OCI-M2 (cell line): ENCODE measurements around the gene MAN2C1.
"Not testable (repeated sequence)": the region's sequence is repeated elsewhere in the genome, so short reads cannot be mapped to it uniquely, and the experiment has no call there.

Experiments
- DNase-seq: peaks from one replicate; lab custom pipeline; 2025; ENCODE audit not compliant: unreplicated experiment; lab: John Stamatoyannopoulos, UW

The MAN2C1 gene

DNA sequence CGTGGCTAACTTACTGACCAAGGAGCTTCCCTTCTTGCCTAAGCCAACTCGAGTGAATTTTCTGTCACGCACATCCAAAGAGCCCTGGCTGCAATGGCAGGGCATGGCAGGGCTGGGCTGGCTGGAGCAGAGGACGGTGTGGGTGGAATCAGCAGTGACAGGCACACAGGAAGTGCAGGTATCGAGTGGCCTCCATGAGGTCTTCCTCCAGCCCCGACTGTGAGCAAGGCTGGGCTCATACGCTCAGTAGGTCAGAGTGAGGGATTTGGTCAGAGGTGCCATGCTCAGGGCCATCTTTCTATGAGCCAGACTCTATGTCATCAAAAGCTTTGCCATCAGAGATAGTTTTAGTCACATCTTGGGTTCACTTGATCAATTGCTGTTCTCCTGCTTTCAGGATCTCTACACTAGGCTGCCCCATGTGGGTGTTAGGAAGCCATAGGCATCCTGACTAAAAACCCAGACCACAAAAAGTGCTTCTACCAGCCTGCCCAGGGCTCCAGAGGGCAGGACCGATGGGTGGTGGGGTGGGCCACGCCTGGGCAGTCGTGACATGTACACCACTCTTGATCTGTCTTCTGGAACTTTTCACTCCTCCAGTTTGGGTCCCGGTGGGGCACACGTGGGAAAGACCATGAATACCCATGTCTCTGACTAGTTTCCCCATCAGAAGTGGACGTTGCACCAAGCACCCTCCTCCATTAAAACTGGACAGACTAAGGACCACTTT lies 55.1 kb downstream of the MAN2C1 start:
- no peak for DNase-seq

DNA sequence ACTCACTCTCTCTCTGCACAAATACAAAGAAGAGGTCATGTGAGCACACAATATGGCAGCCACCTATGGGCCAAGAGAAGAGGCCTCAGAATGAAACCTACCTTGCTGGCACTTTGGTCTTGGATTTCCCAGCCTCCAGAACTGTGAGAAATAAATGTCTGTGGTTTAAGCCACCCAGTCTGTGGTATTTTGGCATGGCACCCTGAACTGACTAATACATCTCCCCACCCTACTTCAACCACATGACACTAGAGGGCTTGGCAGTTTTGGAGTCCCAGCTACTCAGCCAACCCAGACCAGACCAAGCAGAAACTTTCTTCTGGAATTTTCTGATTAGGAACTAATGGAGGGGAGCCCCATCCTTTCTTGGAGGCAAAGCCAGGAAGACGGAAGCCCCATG lies 55.9 kb downstream of the MAN2C1 start:
- DNase-seq, result not testable (repeated sequence)

DNA sequence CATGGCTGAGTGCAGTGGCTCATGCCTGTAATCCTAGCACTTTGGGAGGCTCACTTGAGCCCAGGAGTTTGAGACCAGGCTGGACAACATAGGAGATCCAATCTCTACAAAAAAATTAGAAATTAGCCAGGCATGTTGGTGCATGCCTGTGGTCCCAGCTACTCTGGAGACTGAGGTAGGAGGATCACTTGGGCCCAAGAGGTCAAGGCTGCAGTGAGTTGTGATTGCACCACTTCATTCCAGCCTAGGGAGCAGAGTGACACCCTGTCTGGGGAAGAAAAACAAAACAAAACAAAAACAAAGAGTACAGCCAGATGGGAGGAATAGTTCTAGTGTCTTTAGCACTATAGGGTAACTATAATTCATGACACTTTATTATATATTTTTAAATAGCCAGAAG lies 58.7 kb downstream of the MAN2C1 start:
- no peak for DNase-seq

DNA sequence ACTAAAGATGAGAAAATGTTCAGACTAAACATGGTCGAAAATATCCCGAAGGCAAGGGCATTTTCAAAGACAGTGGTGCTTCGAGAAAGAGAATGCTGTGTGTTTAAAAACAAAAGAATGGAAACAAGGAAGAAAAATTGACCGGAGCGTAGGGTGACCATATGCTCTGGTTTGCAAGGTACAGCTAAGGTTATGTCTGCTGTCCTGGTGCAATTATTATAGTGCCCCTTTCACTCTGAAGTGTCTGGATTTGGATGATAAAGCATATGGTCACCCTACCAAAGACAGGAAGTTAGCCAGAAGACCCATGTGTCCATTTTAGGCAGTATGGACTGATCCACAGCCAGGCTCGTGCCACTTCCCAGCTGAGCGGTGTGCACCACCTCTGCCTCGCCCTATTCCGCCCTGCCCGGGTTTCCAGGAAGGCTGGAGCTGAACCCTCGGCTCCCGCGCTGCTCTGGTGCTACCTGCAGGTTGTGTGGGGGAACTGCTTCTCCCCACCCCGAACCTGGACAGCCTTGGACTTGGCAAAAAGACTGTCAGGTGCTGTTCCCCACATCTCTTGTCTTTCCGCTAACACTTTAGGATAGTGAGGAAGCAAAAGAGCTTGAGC lies 60.5 kb downstream of the MAN2C1 start:
- DNase-seq, result peak; percentile 2

DNA sequence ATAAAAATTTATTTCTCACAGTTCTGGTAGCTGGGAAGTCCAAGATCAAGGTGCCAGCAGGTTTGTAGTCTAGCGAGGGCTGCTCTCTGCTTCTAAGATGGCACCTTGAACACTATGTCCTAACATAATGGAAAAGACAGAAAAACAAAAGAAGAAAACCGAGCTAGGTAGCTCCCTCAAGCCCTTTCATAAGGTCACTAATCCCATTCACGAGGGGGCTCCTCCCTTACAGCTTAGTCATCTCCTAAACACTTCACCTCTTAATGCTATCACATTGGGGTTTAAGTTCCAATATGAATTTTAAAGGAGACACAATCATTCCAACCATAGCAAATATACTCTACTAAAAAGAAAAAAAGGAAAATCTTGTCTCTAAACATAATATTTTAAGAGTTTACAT lies 62.2 kb downstream of the MAN2C1 start:
- no peak for DNase-seq
